Measurements from ENCODE around the gene LORICRIN. TPM values are rescaled to one million over a fixed set of nuclear protein-coding genes. Genes with fewer than 3 reads are reported as not detected.

The LORICRIN gene
- total and polyA plus RNA-seq, 2 of the 4 experiments (the other 2 are of a cell fraction): not detected

DNA sequence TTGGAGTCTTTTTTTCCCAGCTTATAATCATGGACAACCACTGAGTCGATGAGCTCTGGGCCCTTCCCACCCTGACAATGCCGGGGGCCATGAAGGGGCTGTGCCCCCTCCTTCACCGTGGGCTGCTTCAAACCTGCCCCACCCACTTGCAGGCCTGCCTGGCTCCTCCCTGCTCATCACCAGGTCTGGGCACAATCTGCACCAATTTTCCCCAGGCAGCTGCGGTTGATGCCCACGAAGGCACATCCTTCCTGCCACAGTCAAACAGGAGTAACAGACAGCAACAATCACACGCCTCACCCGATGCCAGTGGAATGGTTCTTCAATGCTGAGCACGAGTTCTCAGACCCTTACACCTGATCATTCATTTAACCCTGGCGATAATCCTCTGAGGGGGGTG, 34.4 kb downstream of the LORICRIN start:
- no peak overlapping the region for H2BK5ac ChIP-seq (ENCODE audit: low read depth, low read length, poor library complexity, severe bottlenecking)
- H3K18ac ChIP-seq (ENCODE audit: low read depth, low read length): no peak overlapping the region
- H3K4me3 ChIP-seq (ENCODE audit: insufficient read depth, low read depth, low read length): no peak overlapping the region
- no peak for DNase-seq
- no peak overlapping the region for H3K4me2 ChIP-seq (ENCODE audit: low read depth, low read length)
- H3K9ac ChIP-seq (ENCODE audit: low read depth, low read length): no peak overlapping the region
- 54% methylated on average over 3 of the region's 9 CpGs; no CpG with 5 or more reads in 1 of the 2 experiments for WGBS, 2 experiments (ENCODE audit: extremely low coverage in 2 of 2, insufficient read length in 1 of 2)
- H3K56ac ChIP-seq (ENCODE audit: extremely low read depth, insufficient read depth, low read length): no peak overlapping the region
- H3K4ac ChIP-seq (ENCODE audit: low read depth, low read length): no peak overlapping the region
- no peaks in the 10 kb centered on the region for H3K9me1 ChIP-seq (ENCODE audit: insufficient read depth, low read length)
- ATAC-seq (ENCODE audit: low read depth): no peak
- H3K14ac ChIP-seq (replicated peaks; ENCODE audit: low read depth, low read length): no peak overlapping the region
- H4K91ac ChIP-seq (ENCODE audit: insufficient read depth, low read depth, low read length): no peak overlapping the region
- H3K36me3 ChIP-seq (ENCODE audit: control insufficient read depth, insufficient read depth, low read length): no peaks in the 10 kb centered on the region
- H3K27ac ChIP-seq (ENCODE audit: insufficient read depth, low read length): no peak overlapping the region
- H3K4me1 ChIP-seq (ENCODE audit: control insufficient read depth, insufficient read depth, low read length): no peaks in the 10 kb centered on the region
- no peaks in the 10 kb centered on the region for H4K20me1 ChIP-seq (ENCODE audit: insufficient read depth, low read length)
- no peak overlapping the region for H2BK120ac ChIP-seq (ENCODE audit: low read depth, low read length)
- no peak overlapping the region for H4K5ac ChIP-seq (ENCODE audit: low read depth, low read length)
- no TSS peak for BruUV-seq (replicated peaks)
- no peak overlapping the region for H3K23ac ChIP-seq (ENCODE audit: low read depth, low read length)
- H2AFZ ChIP-seq (replicated peaks; ENCODE audit: low read length, poor library complexity): no peak overlapping the region
- in situ Hi-C loops (cut with MboI; ENCODE audit: low sequenced_read_pairs): no loop called here
- TF ChIP-seq NFE2L2 (IDR thresholded peaks at IDR 0.05; ENCODE audit: low read depth, low read length) (no peak), RAD21 (IDR thresholded peaks at IDR 0.05; ENCODE audit: low read length) (no peak), BHLHE40 (IDR thresholded peaks at IDR 0.05; ENCODE audit: low read depth, low read length) (no peak), POLR2A (IDR thresholded peaks at IDR 0.05; ENCODE audit: low read depth, low read length) (no peak), MAZ (IDR thresholded peaks at IDR 0.05; ENCODE audit: borderline replicate concordance, low read depth, low read length) (no peak), CHD1 (IDR thresholded peaks at IDR 0.05; ENCODE audit: low read depth, low read length) (no peak)
- TF ChIP-seq, protein P1, sequence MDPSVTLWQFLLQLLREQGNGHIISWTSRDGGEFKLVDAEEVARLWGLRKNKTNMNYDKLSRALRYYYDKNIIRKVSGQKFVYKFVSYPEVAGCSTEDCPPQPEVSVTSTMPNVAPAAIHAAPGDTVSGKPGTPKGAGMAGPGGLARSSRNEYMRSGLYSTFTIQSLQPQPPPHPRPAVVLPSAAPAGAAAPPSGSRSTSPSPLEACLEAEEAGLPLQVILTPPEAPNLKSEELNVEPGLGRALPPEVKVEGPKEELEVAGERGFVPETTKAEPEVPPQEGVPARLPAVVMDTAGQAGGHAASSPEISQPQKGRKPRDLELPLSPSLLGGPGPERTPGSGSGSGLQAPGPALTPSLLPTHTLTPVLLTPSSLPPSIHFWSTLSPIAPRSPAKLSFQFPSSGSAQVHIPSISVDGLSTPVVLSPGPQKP (IDR thresholded peaks at IDR 0.05; ENCODE audit: borderline replicate concordance, low read depth, low read length): no peak
- intact Hi-C loops (cut with micrococcal nuclease): no loop called here
- H4K8ac ChIP-seq (ENCODE audit: low read depth in 2 of 2, low read length in 2 of 2): no peak overlapping the region
- no peaks in the 10 kb centered on the region for H3K9me3 ChIP-seq (ENCODE audit: control insufficient read depth, insufficient read depth, low read length)
- ChIA-PET CTCF (no interaction called here), POLR2A (ENCODE audit: unreplicated experiment) (no interaction called here)
- dilution Hi-C loops (cut with HindIII; ENCODE audit: low sequenced_read_pairs, unreplicated experiment): no loop called here
- no peak overlapping the region for H2BK20ac ChIP-seq (ENCODE audit: low read depth, low read length)
- H2AK9ac ChIP-seq (replicated peaks; ENCODE audit: low read depth, low read length, poor library complexity): no peak overlapping the region
- no peaks in the 10 kb centered on the region for H3K27me3 ChIP-seq (ENCODE audit: control insufficient read depth, insufficient read depth, low read length)
- H3K79me1 ChIP-seq (ENCODE audit: low read depth in 1 of 2, low read length in 2 of 2): no peaks in the 10 kb centered on the region
- H2BK15ac ChIP-seq (ENCODE audit: low read depth, low read length): no peak overlapping the region
- H2AK5ac ChIP-seq (ENCODE audit: low read depth, low read length): no peak overlapping the region

Measured in IMR-90 (cell line).